Ureter (tissue), 1 donor: ENCODE measurements around the gene RASAL3. TPM values are rescaled to one million over a fixed set of nuclear protein-coding genes. Genes with fewer than 3 reads are reported as not detected.
A peak's percentile ranks its signal among the peaks of the same experiment; 100 is the strongest.
"Not testable (repeated sequence)": the region's sequence is repeated elsewhere in the genome, so short reads cannot be mapped to it uniquely, and the experiment has no call there.

Experiments
- DNase-seq: peaks from one replicate; pipeline ENCODE4 v3.0.0-alpha.2; 2020; ENCODE audit warnings: low spot score
- total RNA-seq: library from RNA; stranded (reverse); gene quantifications from one replicate; pipeline ENCODE4 v1.2.4, GENCODE V29; 2023
- donor health status: DM: yes; HTN: yes; CAD: no.

The RASAL3 gene
- total RNA-seq = 3.9 TPM

GRCh38 chr19:15464394-15465385 lies at the start of gene RASAL3:
RASAL3 (minus strand) TSS chr19:15464544; CDS start chr19:15464358, 186 bp downstream.
- no peak for DNase-seq

DNA sequence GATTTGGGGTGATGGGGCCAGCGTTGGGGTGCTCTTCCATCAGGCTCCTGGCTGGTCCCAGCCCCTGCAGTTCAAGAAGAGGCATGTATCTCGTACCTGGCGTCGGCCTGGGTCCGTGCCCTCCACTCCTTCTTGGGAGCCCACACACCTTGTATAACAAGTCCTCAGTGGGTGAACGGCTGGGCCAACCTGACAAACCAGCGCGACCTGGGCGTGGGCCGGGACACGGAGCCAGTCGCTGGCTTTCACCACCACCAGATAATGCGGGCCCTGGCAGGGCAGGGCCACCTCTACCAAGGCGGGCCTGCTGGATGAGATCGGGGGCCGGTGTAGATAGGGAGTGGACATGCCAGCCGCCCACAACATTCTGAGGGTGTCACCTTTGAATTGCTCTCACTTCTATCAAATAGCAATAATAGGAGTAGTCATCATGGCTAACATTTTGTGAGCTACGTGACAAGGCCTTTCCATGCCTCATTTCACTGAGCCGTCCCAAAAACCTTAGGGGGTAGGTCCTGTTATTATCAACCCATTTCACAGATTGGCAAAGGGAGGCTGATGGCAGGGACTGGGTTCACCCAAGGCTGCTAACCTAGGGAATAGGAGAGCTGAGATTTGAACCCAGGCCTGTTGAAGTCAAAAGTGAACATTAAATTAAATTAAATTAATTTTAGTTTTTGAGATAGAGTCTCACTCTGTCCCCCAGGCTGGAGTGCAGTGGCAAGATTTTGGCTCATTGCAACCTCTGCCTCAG lies 47.5 kb upstream of the RASAL3 start:
- DNase-seq = peak; percentile 80

- DNase-seq = no peak
Observed at GRCh38 chr19:15508035-15508710, 43.8 kb upstream of the RASAL3 start, which contains the start of gene CYP4F22. CYP4F22 (plus strand) TSS chr19:15508525; CDS start chr19:15525337, 16,812 bp downstream.

DNA sequence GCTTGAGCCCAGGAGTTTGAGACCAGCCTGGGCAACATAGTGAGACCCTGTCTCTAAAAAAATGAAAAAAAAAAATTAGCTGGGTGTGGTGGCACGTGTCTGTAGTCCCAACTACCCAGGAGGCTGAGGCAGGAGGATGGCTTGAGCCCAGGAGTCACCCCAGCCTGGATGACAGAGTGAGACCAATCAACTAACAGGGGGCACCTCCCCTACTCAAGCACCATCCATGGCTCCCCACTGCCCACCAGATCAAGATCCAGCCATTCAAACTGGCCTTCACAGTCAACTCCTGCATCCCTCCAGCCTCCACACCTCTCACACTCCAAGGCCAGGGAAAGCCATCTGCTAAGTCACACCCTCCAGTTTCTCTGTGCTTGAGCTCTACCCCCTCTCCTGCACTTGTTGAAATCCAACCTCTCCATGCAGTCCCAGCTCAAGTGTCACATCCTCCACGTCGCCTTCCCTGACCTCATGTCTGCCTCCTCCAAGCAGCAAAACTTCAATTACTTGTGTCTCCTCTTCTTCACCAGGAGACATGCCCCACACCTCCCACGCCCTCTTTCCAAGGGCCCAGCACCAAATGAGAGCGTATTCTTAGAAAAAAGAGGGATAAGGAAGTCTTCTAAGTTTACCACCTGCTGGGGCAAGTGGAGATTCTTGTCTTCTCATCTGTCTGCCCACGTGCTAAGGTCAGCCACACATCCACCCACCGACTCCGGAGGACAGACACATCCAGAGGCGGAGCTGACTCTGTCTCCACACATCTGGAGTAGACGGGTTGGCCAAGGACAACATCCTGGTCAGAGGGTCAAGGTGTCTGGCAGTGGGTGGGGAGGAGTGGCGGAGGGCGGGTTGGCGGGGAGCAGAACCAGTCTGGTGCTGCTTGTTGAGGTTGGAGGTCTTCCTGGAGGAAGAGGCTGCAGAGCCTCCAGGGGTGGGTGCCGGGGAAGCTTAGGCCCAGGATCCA lies 43.0 kb upstream of the RASAL3 start:
- no peak for DNase-seq

GRCh38 chr19:15506074-15506571 lies 41.8 kb upstream of the RASAL3 start:
- DNase-seq = no peak

DNA sequence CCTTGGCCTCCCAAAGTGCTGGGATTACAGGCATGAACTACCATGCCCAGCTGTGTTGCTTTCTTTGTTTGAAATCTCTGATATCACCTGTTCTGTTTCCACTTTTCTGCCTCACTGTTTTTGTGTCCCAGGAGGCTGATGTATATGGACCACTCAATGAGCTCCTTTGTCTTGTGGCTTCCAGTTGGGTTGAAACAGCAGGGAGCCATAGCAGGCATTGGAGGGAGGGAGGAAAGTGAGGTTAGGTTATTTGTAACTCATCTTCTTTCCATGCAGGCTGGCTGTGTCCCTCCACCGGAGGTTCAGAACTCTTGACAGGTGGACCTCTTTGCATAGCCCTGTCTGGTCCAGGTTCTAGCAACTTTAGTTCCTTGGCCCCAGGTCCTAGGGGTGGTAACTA lies 37.9 kb upstream of the RASAL3 start:
- DNase-seq = no peak

DNA sequence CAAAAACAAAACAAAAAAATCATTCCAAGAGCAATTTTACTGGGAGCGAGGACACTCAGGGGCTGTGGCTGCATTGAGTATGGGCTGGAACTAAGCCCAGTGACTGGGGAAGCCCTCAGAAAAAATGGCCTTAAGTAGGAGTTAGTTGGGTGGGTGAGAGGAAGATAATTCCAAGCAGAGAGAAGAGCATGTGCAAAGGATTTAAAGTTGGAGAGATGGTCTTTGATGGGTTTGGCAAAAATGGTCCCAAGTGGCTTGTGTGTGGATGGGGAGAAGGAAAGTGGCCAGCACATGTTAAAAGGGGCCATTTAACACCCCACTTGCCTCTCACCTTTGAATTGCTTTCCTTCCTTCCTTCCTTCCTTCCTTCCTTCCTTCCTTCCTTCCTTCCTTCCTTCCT lies 37.3 kb upstream of the RASAL3 start:
- DNase-seq = no peak

- DNase-seq = no peak
Observed at GRCh38 chr19:15498910-15499309, 34.6 kb upstream of the RASAL3 start.

GRCh38 chr19:15498156-15498858 lies 34.0 kb upstream of the RASAL3 start:
- DNase-seq = no peak

GRCh38 chr19:15495151-15495550 lies 30.8 kb upstream of the RASAL3 start:
- DNase-seq = no peak

GRCh38 chr19:15488489-15489226 lies 24.3 kb upstream of the RASAL3 start:
- no peak for DNase-seq

- DNase-seq = no peak
Observed at GRCh38 chr19:15487038-15487437, 22.7 kb upstream of the RASAL3 start.

DNA sequence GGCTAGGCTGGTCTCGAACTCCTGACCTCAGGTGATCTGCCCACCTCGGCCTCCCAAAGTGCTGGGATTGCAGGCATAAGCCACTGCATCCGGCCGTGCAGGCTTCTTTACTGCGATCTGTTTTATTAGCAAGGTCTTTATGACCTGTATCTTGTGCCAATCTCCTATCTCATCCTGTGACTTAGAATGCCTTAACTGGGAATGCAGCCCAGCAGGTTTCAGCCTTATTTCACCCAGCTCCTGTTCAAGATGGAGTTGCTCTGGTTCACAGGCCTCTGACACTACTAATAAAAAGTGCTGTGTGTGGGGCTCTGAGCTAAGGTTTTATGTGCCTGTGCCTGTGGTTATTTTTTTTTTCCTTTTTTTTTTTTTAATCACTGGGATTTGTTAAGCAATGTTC lies 21.4 kb upstream of the RASAL3 start:
- DNase-seq = not testable (repeated sequence)

DNA sequence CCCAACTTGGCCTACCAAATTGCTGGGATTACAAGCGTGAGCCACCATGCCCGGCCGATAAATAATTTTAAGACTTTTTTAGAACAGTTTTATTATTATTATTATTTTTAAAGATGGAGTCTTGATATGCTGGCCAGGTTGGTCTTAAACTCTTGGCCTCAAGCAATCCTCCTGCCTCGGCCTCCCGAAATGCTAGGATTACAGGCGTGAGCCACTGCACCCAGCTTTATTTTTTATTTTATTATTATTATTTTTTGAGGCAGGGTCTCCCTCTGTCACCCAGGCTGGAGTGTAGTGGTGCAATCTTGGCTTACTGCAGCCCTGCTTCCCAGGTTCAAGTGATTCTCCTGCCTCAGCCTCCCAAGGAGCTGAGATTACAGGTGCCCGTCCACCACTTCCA lies 16.7 kb upstream of the RASAL3 start:
- DNase-seq = not testable (repeated sequence)

- DNase-seq = peak; percentile 61
Observed at GRCh38 chr19:15479391-15480345, 15.3 kb upstream of the RASAL3 start, which contains the start of gene PGLYRP2. PGLYRP2 (minus strand) TSS chr19:15479501; CDS start chr19:15479371, 130 bp downstream.

DNA sequence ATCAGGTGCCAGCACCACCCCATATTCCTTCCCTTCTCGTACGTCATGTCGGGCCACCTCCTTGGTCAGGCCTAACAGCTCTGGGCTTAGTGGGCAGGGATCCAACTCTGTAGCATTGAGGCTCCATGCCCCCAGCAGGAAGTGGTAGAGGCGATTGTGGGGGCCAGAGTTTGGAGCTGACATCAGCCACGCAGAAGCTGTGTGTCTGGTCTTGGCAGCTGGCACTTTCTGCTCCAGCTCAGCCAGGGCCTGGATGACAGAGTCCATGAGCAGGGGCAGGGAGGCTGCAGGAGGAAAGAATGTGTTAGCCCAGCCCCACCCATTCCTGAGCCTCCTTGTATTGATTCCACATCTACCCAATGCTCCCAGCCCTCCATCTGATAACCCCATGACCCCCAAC lies 12.0 kb upstream of the RASAL3 start:
- DNase-seq = no peak

DNA sequence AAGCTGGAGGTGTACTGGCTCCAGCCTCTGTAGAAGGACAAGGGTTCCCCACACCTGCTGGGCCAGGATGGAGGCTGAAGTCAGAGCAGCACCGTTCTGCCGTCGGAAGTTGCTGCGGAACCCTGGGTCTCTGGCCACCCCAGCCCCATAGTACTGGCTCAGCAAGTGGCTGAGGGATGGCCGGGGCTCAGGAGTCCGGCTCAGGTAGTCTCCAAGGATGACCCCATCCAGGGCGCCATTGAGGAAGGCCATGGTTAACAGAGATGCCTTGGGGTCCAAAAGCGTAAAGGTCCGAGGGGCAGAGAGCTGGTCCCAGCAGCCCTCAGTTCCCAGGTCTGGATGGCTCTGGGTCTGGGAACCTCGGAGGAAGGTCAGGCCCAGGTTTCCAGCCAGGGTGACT lies 11.3 kb upstream of the RASAL3 start:
- no peak for DNase-seq

GRCh38 chr19:15475169-15475568 lies 10.8 kb upstream of the RASAL3 start:
- no peak for DNase-seq
